Stomach (tissue), 9 donors: ENCODE results near the gene RRP36. TPM values are rescaled to one million over a fixed set of nuclear protein-coding genes. Genes with fewer than 3 reads are reported as not detected.
"Not testable (repeated sequence)": the region's sequence is repeated elsewhere in the genome, so short reads cannot be mapped to it uniquely, and the experiment has no call there.

Source experiments
- DNase-seq, 2 donors: peaks; one replicate each; pipeline versions ENCODE4 v3.0.0 to v3.0.0-alpha.2; 2013 to 2019
- H3K27ac ChIP-seq, 5 donors: fragments of 200-600 bp in 4 of 5; sonication (generic) in 4 of 5; one replicate each; pipeline ENCODE4 v1.5.1; 2013 to 2019; ENCODE audit warnings: mild to moderate bottlenecking in 1 of 5, moderate library complexity in 1 of 5
- H3K27me3 ChIP-seq, 3 donors: fragments of 200-600 bp; sonication (generic); one replicate each; pipeline ENCODE4 v1.5.1; 2017 to 2019; ENCODE audit warnings: mixed run types in 1 of 3
- H3K36me3 ChIP-seq, 4 donors: fragments of 200-600 bp; sonication (generic); 1 replicate in 3 of 4; 2 replicates in 1 of 4; pipeline ENCODE4 v1.5.1; 2016 to 2019
- H3K4me1 ChIP-seq, 4 donors: fragments of 200-600 bp; sonication (generic); one replicate each; pipeline ENCODE4 v1.5.1; 2016 to 2019
- H3K4me3 ChIP-seq, 4 donors: fragments of 200-600 bp; sonication (generic) in 3 of 4; one replicate each; pipeline ENCODE4 v1.5.1; 2016 to 2019; ENCODE audit warnings: mild to moderate bottlenecking in 1 of 4
- H3K9me3 ChIP-seq, 4 donors: fragments of 200-600 bp; sonication (generic); one replicate each; pipeline ENCODE4 v1.5.1; 2016 to 2019
- CTCF ChIP-seq, 7 experiments: fragments of 450-650 bp in 4 of 7; fragments of 200-600 bp in 3 of 7; sonication (generic) in 3 of 7; IDR thresholded peaks; one replicate each; pipeline ENCODE4 v1.5.1; 2016 to 2019; ENCODE audit warnings: antibody characterized with exemption in 7 of 7, control low read depth in 2 of 7, mild to moderate bottlenecking in 1 of 7
- EP300 ChIP-seq: sonication (generic); formaldehyde crosslinking; IDR thresholded peaks from one replicate; pipeline ENCODE4 v1.6.1; 2017; ENCODE audit warnings: antibody characterized with exemption
- POLR2A ChIP-seq, 4 donors: fragments of 450-650 bp; IDR thresholded peaks; one replicate each; pipeline ENCODE4 v1.6.1; 2016; ENCODE audit warnings: antibody characterized with exemption in 4 of 4, control low read depth in 2 of 4, mild to moderate bottlenecking in 1 of 4, moderate library complexity in 1 of 4
- POLR2AphosphoS5 ChIP-seq, 3 donors: sonication (generic); formaldehyde crosslinking; IDR thresholded peaks; one replicate each; pipeline ENCODE4 v1.6.1; 2016; ENCODE audit warnings: antibody characterized with exemption in 3 of 3
- WGBS, 5 donors: extraction: QIAGEN DNeasy Blood & Tissue Kit in 3 of 5; methylation state at CpG; one replicate each; pipeline versions ENCODE4 v1.1.5 to v1.1.7; 2013 to 2018; 5-methylcytosine and 5-hydroxymethylcytosine counted together
- intact Hi-C: fragments of 100-400 bp; cut with DNase I; formaldehyde crosslinking; loops from one replicate; pipeline ENCODE4 v1.15.1; 2023; ENCODE audit warnings: low total_unique reads
- polyA plus RNA-seq, 3 donors: library from polyadenylated mRNA; stranded (reverse); fragments of 200-250 nt; gene quantifications; one replicate each; pipeline ENCODE4 v1.2.3, GENCODE V29; 2013
- total RNA-seq, 5 donors: library from RNA; depleted of rRNA; stranded (reverse); fragments of >200 nt; gene quantifications; one replicate each; pipeline versions ENCODE4 v1.1.0 to v1.2.3, GENCODE V29; 2014 to 2016
- donor health status: healthy with polysubstance abuse.
- donor health status: Bipolar disorder and iron deficiency.
- donor health status: healthy.

The RRP36 gene
- total and polyA plus RNA-seq, 8 donors = 3.5 to 61.1 (median 38.3) TPM

GRCh38 chr6:43037706-43038105 lies 16.3 kb downstream of the RRP36 start:
- Histone ChIP-seq H3K27me3 (no peaks in the 10 kb centered on the region), H3K4me1 (peaks cover 0 to 6% (median 0%) of the 10 kb centered on the region in 4 donors), H3K9me3 (no peaks in the 10 kb centered on the region), H3K27ac (no peak overlapping the region), H3K36me3 (peaks cover 47 to 97% (median 94%) of the 10 kb centered on the region in 4 donors), H3K4me3 (no peak overlapping the region)
- no peak for TF ChIP-seq POLR2A (IDR thresholded peaks at IDR 0.05)
- no peak for TF ChIP-seq CTCF (IDR thresholded peaks at IDR 0.05)
- TF ChIP-seq POLR2AphosphoS5 (IDR thresholded peaks at IDR 0.05) = no peak
- TF ChIP-seq EP300 = no peak
- intact Hi-C loops = no loop called here
- 88 to 96% (median 90%) methylated on average over 8 to 9 of the region's 9 CpGs for WGBS, 5 donors
- no peak for DNase-seq

- WGBS, 5 donors = 56 to 87% (median 72%) methylated on average over 9 of the region's 9 CpGs
- Histone ChIP-seq H3K9me3 (no peaks in the 10 kb centered on the region), H3K27me3 (no peaks in the 10 kb centered on the region), H3K4me3 (no peak overlapping the region), H3K36me3 (peaks cover 53 to 97% (median 96%) of the 10 kb centered on the region in 4 donors), H3K27ac (no peak overlapping the region), H3K4me1 (peaks cover 0 to 6% (median 0%) of the 10 kb centered on the region in 4 donors)
- intact Hi-C loops = no loop called here
- TF ChIP-seq POLR2A (IDR thresholded peaks at IDR 0.05) (no peak), CTCF (IDR thresholded peaks at IDR 0.05) (no peak), POLR2AphosphoS5 (IDR thresholded peaks at IDR 0.05) (no peak), EP300 (no peak)
- DNase-seq = no peak
Observed at GRCh38 chr6:43038727-43039126, 17.3 kb downstream of the RRP36 start.

GRCh38 chr6:43040542-43041257 lies 19.3 kb downstream of the RRP36 start:
- peaks cover 65 to 97% (median 96%) of the 10 kb centered on the region in 4 donors for H3K36me3 ChIP-seq
- intact Hi-C loops = no loop called here
- H3K4me1 ChIP-seq = peaks cover 0 to 5% (median 0%) of the 10 kb centered on the region in 4 donors
- WGBS, 5 donors = 94 to 96% (median 95%) methylated on average over 10 to 18 of the region's 18 CpGs
- H3K27me3 ChIP-seq = no peaks in the 10 kb centered on the region
- H3K27ac ChIP-seq = no peak overlapping the region
- TF ChIP-seq POLR2A (IDR thresholded peaks at IDR 0.05) (no peak), EP300 (no peak), POLR2AphosphoS5 (IDR thresholded peaks at IDR 0.05) (no peak), CTCF (IDR thresholded peaks at IDR 0.05) (no peak)
- DNase-seq = no peak
- no peak overlapping the region for H3K4me3 ChIP-seq
- no peaks in the 10 kb centered on the region for H3K9me3 ChIP-seq

- intact Hi-C loops, H3K4me3 ChIP-seq: not testable (repeated sequence)
- WGBS, 5 donors = 88 to 95% (median 90%) methylated on average over 7 to 8 of the region's 8 CpGs
Observed at GRCh38 chr6:43041475-43041874, 20.1 kb downstream of the RRP36 start.

GRCh38 chr6:43043310-43043709 lies 21.9 kb downstream of the RRP36 start:
- H3K4me1 ChIP-seq = no peaks in the 10 kb centered on the region
- no peaks in the 10 kb centered on the region for H3K9me3 ChIP-seq
- no peak for TF ChIP-seq POLR2A (IDR thresholded peaks at IDR 0.05)
- TF ChIP-seq CTCF (IDR thresholded peaks at IDR 0.05) = no peak
- TF ChIP-seq POLR2AphosphoS5 (IDR thresholded peaks at IDR 0.05) = no peak
- TF ChIP-seq EP300 = no peak
- DNase-seq = no peak
- intact Hi-C loops = no loop called here
- H3K27me3 ChIP-seq = no peaks in the 10 kb centered on the region
- peaks cover 59 to 97% (median 96%) of the 10 kb centered on the region in 4 donors for H3K36me3 ChIP-seq
- H3K4me3 ChIP-seq = no peak overlapping the region
- H3K27ac ChIP-seq = no peak overlapping the region
- WGBS, 5 donors = 91 to 95% (median 93%) methylated on average over 7 to 9 of the region's 9 CpGs

More at GRCh38 chr6:43041475-43041874, 20.1 kb downstream of the RRP36 start:
- not testable (repeated sequence) for H3K27me3 ChIP-seq, H3K9me3 ChIP-seq, H3K4me1 ChIP-seq, DNase-seq, H3K27ac ChIP-seq
- peaks cover 65 to 97% (median 96%) of the 10 kb centered on the region in 4 donors for H3K36me3 ChIP-seq
